Forelimb muscle (tissue), 1 donor: Measurements from ENCODE around the gene LOXHD1. TPM values are rescaled to one million over a fixed set of nuclear protein-coding genes. Genes with fewer than 3 reads are reported as not detected.

Source experiments
- DNase-seq: peaks from one replicate; pipeline ENCODE4 v3.0.0-alpha.2; 2013; ENCODE audit warnings: low read depth
- polyA plus RNA-seq: library from polyadenylated mRNA; unstranded; fragments of 120-200 nt; gene quantifications from one replicate; pipeline ENCODE4 v1.2.1, GENCODE V29; 2013; ENCODE audit not compliant: insufficient read length

Gene LOXHD1
- polyA plus RNA-seq, 1 donor = 3.2 TPM

GRCh38 chr18:46672062-46672970 lies 15.3 kb upstream of the LOXHD1 start:
- no peak for DNase-seq

- DNase-seq = no peak
Observed at GRCh38 chr18:46668694-46669093, 11.7 kb upstream of the LOXHD1 start.

- no peak for DNase-seq
Observed at GRCh38 chr18:46668135-46668534, 11.1 kb upstream of the LOXHD1 start.

DNA sequence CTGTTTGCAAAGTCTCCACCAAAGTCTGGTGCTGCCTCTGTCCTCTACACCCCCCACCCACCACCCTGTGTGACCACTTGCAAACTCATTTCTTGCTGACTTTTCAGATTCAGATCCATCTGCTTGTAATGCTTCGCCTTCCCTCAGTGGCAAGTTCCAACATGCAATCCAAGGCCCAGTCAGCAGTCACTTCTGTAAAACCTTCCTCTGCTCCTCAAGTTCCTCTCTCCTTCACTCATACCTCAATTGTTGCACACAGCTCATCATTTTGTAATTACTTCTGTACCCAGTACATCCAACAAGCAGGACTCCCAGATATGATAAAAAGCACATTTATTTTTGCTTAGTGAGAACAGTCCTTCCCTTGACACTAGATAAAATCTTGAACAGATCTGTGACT lies 6.5 kb upstream of the LOXHD1 start:
- DNase-seq = no peak

GRCh38 chr18:46660957-46661749 lies 4.1 kb upstream of the LOXHD1 start:
- DNase-seq = no peak

DNA sequence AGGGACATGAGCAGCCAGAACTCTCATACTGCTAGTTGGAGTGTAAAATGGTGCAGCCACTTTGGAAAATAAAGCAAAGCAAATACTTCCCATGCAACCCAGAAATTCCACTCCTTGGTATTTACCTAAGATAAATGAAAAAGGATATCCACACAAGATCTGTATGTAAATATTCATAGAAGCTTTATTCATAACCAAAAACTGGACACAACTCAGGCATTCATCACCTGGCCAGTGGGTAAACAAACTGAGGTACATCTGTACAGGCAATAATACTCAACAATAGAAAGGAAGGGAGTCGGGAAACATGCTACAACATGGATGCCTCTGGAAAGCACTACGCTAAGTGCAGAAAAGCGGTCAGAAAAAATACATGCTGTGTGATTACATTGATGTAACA lies 2.5 kb upstream of the LOXHD1 start:
- no peak for DNase-seq

DNA sequence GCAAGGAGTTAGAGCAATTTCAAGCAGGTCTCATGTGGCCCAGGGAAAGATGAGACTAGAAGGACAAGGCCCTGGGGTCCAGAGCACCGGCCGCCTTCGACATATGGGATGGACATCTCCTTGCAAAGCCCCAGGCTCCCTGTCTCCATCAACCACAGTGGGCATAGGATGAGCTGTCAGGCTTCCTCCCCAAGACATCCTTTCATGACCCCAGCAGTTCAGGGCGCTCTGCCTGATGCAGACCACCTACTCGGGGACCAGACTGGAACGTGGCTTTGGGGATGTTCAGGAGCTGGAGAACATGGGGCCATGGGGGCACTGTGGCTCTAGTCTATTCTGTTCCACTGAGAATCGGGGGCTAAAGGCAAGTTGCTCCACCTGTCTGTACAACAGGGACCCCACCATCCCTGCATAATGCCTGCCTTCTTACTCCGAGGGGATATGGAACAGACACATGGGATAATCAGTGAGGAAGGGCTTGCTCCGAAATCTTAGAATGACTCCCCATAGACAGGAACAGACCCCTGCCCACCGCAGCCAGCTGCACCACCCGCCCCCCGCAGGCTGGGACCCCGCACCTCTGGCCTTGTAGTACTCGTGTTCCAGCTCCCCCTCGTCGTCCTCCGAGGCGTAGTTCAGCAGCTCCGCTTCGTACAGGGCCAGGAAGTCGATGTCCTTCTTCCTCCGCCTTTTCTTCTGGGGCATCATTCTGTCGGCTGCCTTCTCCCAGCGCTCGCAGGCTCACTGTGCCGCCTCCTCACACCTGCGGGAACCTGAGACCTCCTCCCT lies 500 bp downstream of the LOXHD1 start:
- DNase-seq = no peak

GRCh38 chr18:46652372-46652771 lies 4.6 kb downstream of the LOXHD1 start:
- DNase-seq = no peak

- no peak for DNase-seq
Observed at GRCh38 chr18:46650681-46651080, 6.3 kb downstream of the LOXHD1 start.

DNA sequence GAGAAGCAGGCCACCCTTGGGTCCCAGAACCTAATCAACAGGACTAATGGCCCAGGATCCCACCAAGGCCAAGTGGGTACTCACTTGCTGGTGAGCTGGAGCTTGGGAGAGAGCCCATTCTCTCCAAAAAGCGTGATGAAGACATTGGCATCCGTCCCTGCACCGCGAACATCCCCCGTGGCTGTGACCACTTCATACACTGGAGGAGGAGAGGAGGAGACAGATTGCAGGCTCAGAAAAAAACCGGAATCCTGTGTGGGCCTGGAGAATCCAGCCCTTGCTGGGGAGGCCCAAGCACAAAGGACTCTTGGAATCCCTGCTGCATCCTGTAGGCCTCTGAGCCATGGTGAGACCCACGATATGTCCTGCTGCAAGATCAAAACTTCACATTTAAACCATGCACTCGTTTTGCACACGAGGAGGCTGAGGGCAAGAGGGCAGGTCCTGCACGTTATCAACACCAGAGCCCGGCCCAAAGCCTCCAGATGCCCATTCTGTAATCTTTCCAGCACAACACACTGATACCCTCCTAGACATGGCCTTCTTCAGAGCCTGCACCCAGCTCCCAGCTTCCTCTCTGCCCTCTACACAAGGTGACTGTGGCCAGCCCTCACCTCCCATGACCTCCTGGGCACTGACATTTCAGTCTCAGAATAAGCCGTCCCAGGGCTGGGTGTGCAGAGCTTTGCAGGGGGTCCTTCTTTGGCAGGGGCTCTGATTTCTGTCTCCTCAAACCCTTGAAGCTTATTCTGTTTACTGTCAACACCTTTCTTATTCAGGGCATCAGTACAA lies 7.8 kb downstream of the LOXHD1 start:
- DNase-seq = no peak

GRCh38 chr18:46646468-46646867 lies 10.6 kb downstream of the LOXHD1 start:
- DNase-seq = no peak

DNA sequence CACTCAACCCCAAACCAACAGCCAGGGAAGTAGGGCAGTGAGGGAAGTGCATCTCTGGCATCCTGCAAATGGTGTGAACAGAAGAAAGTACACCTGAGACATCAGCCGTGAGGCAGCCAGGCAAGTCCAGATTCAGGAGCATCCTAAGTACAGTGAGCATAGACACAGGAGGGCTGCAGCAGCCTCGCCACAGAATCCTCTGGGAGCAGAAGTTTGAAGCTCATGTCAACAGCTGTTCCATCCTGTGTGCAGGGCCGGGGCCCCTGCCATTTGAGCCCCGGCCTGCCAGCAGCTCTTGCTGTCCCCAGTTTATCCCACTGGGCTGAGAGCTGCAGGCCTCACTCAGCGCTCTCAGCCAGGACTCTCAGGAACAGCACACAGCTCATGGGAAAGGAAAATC lies 14.5 kb downstream of the LOXHD1 start:
- no peak for DNase-seq

DNA sequence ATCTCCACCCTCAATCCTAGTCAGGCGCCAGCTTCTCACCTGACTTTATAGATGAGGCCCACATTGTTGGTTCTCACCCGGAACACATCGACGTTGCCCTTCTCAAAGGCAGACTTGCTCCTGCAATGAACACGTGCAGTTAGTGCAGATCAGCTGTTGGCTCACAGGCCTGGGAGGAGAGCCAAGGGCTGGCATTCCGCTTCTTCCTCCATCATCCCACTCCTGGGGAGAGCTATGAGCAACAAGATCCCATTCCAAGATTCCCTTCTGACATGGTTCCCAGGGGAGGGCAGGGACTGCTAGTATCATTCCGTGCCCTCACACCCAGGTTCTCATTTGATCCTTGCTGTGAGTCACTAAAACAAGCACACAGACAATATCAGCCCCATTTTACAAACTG lies 15.1 kb downstream of the LOXHD1 start:
- no peak for DNase-seq

GRCh38 chr18:46639386-46639785 lies 17.6 kb downstream of the LOXHD1 start:
- DNase-seq = no peak

DNA sequence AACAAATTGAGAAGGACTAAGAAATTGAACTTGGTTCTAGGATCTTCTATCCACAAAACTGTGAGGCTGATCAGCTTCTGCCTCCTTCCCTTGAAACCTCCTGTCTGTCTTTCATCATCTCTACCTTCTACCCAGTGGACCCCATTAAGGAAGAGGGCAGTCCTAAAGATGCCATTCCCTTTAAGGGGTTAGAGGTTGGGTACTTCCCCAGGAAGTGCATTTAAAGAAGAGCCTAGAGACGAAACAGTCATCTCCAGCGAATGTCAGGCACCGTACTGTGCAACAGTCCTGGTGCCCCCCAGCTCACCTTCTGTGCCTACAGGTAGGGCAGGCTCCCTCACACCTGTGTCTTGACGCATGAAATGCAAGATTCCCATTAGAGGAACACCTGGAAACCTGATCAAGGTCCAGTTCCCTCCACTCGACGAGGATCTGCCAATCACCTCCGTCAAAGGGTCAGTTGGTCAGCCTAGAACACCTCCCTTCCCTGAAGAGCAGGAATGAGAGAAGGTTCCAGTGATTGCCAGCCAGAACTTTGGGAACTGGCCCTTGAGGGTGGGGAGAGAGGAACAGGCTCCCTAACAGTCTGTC lies 20.9 kb downstream of the LOXHD1 start:
- no peak for DNase-seq

DNA sequence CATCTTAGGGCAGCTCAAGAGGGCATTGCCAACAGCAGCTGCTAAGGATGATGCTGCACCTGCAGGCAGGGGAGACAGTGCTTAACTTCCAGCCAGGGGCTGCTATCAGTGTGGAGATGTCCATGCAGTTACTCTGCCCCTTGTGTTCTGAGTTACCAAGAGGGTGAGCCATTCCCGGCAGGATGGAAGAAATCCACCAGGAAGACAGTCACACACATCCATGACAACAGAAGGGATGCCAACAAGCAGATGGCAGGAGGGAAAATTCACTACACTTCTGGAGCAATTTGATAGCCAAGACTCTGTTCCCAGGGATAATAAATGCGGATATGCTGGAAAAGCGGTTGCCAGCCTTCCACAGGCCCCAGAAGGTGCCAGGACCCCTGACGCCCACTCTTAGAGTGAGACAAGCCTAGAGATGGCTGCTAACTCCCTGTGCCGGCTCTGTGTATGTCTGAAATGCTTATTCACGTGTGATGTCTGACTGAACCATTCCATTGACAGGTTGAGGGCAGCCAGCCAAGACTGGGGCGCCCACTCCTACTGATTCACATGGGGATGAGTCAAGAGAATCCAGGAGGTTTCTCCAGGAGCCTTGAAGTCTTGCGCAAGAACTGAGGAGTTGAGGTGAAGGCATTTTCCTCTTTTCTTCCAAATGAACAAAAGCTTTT lies 24.5 kb downstream of the LOXHD1 start:
- no peak for DNase-seq

- no peak for DNase-seq
Observed at GRCh38 chr18:46630991-46631390, 26.0 kb downstream of the LOXHD1 start.

DNA sequence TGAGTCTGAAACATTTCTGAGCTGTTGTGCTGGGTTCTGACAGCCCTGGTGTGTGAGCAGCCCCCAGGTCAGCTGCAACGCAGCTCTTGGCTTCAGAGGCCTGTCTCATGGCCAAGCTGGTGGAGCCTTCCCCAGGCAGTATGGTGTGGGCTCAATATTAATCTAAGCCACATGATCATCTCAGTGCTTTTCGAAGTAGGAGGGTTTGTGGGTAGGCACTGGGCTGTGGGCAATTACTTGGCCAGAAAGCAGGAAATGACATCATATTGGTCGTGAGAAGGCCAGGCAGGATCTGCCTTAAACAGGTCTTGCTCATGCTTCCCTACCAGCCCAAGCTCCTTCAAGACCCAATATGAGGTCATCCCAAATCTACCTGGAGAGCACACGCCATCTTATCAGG lies 26.9 kb downstream of the LOXHD1 start:
- no peak for DNase-seq

DNA sequence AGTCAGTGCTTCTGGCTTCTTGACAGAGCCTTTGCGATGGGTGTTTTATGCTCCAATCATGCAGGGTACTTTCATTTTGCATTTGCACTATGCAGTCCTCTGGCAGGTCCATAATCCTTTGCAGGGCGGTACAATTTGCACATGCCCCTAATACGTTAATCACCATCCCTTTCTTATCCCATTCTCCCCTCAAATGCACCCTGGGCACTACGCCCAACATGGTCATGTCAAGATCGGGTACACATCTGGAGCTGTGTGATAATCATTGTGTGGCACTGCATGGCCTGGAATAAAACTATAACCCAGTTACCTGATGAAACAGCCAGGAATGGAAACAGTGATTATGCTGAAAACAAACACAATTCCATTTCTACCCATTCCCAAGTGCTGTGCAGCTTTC lies 27.7 kb downstream of the LOXHD1 start:
- DNase-seq = no peak

- no peak for DNase-seq
Observed at GRCh38 chr18:46628206-46628605, 28.8 kb downstream of the LOXHD1 start.
